Measurements from ENCODE around the gene CAMTA1.

The CAMTA1 gene

GRCh38 chr1:7422966-7423365, 637.7 kb downstream of the CAMTA1 start:
- Histone ChIP-seq H3K36me3 (ENCODE audit: control insufficient read depth in 2 of 2, insufficient read depth in 1 of 2, low read length in 2 of 2) (no peaks in the 10 kb centered on the region), H3K27ac (ENCODE audit: extremely low read depth, low read depth, low read length) (no peak overlapping the region), H3K4me1 (ENCODE audit: control insufficient read depth, insufficient read depth, low read length) (no peaks in the 10 kb centered on the region), H3K4me3 (ENCODE audit: low read depth, low read length) (no peak overlapping the region), H3K9me3 (ENCODE audit: control insufficient read depth, insufficient read depth, low read depth, low read length) (no peaks in the 10 kb centered on the region)
- POLR2A ChIA-PET, result interaction anchor here (0.7 kb wide), 1 partner anchor 17 kb away, joined by 3 read pairs; no protein-coding TSS in a partner anchor
- CTCF ChIA-PET, result no interaction called here
- TF ChIP-seq ZIC2 (tag by site-specific recombination; IDR thresholded peaks at IDR 0.05) (0 out of 2 replicates have a peak, but pooled peaks have one; percentile 10), ZNF391 (tag by site-specific recombination; IDR thresholded peaks at IDR 0.05; ENCODE audit: borderline replicate concordance, low read depth) (no peak)
- TF ChIP-seq, protein P1, sequence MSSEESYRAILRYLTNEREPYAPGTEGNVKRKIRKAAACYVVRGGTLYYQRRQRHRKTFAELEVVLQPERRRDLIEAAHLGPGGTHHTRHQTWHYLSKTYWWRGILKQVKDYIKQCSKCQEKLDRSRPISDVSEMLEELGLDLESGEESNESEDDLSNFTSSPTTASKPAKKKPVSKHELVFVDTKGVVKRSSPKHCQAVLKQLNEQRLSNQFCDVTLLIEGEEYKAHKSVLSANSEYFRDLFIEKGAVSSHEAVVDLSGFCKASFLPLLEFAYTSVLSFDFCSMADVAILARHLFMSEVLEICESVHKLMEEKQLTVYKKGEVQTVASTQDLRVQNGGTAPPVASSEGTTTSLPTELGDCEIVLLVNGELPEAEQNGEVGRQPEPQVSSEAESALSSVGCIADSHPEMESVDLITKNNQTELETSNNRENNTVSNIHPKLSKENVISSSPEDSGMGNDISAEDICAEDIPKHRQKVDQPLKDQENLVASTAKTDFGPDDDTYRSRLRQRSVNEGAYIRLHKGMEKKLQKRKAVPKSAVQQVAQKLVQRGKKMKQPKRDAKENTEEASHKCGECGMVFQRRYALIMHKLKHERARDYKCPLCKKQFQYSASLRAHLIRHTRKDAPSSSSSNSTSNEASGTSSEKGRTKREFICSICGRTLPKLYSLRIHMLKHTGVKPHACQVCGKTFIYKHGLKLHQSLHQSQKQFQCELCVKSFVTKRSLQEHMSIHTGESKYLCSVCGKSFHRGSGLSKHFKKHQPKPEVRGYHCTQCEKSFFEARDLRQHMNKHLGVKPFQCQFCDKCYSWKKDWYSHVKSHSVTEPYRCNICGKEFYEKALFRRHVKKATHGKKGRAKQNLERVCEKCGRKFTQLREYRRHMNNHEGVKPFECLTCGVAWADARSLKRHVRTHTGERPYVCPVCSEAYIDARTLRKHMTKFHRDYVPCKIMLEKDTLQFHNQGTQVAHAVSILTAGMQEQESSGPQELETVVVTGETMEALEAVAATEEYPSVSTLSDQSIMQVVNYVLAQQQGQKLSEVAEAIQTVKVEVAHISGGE (tag by site-specific recombination; conservative IDR thresholded peaks at IDR 0.05; ENCODE audit: low read depth), result no peak

GRCh38 chr1:7424352-7424890, 639.2 kb downstream of the CAMTA1 start:
- CTCF ChIA-PET, result no interaction called here
- H3K27ac ChIP-seq (ENCODE audit: extremely low read depth, low read depth, low read length), result no peak overlapping the region
- POLR2A ChIA-PET, result no interaction called here
- no peaks in the 10 kb centered on the region for H3K4me1 ChIP-seq (ENCODE audit: control insufficient read depth, insufficient read depth, low read length)
- H3K9me3 ChIP-seq (ENCODE audit: control insufficient read depth, insufficient read depth, low read depth, low read length), result no peaks in the 10 kb centered on the region
- H3K4me3 ChIP-seq (ENCODE audit: low read depth, low read length), result no peak overlapping the region
- no peaks in the 10 kb centered on the region for H3K36me3 ChIP-seq (ENCODE audit: control insufficient read depth in 2 of 2, insufficient read depth in 1 of 2, low read length in 2 of 2)
- no peak for TF ChIP-seq ELK4 (IDR thresholded peaks at IDR 0.05; ENCODE audit: borderline replicate concordance, low read depth, low read length)
- TF ChIP-seq, protein P2, sequence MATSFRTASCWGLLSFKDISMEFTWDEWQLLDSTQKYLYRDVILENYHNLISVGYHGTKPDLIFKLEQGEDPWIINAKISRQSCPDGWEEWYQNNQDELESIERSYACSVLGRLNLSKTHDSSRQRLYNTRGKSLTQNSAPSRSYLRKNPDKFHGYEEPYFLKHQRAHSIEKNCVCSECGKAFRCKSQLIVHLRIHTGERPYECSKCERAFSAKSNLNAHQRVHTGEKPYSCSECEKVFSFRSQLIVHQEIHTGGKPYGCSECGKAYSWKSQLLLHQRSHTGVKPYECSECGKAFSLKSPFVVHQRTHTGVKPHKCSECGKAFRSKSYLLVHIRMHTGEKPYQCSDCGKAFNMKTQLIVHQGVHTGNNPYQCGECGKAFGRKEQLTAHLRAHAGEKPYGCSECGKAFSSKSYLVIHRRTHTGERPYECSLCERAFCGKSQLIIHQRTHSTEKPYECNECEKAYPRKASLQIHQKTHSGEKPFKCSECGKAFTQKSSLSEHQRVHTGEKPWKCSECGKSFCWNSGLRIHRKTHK (tag by site-specific recombination; IDR thresholded peaks at IDR 0.05), result no peak
- no peak for TF ChIP-seq ZSCAN18 (tag by site-specific recombination; IDR thresholded peaks at IDR 0.05)
- no peak for TF ChIP-seq ZNF248 (tag by site-specific recombination; IDR thresholded peaks at IDR 0.05)
- TF ChIP-seq, protein P3, sequence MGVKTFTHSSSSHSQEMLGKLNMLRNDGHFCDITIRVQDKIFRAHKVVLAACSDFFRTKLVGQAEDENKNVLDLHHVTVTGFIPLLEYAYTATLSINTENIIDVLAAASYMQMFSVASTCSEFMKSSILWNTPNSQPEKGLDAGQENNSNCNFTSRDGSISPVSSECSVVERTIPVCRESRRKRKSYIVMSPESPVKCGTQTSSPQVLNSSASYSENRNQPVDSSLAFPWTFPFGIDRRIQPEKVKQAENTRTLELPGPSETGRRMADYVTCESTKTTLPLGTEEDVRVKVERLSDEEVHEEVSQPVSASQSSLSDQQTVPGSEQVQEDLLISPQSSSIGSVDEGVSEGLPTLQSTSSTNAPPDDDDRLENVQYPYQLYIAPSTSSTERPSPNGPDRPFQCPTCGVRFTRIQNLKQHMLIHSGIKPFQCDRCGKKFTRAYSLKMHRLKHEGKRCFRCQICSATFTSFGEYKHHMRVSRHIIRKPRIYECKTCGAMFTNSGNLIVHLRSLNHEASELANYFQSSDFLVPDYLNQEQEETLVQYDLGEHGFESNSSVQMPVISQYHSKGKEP (tag by site-specific recombination; IDR thresholded peaks at IDR 0.05), result no peak
- TF ChIP-seq HOXC10 (CRISPR knock-in tag; IDR thresholded peaks at IDR 0.05), result no peak
- no peak for TF ChIP-seq ZNF140 (tag by site-specific recombination; IDR thresholded peaks at IDR 0.05)
- no peak for TF ChIP-seq PATZ1 (tag by site-specific recombination; IDR thresholded peaks at IDR 0.05)
- TF ChIP-seq ZNF184 (tag by site-specific recombination; IDR thresholded peaks at IDR 0.05), result no peak
- TF ChIP-seq ZFP37 (tag by site-specific recombination; IDR thresholded peaks at IDR 0.05), result no peak
- no peak for TF ChIP-seq ZNF175 (tag by site-specific recombination; IDR thresholded peaks at IDR 0.05)
- TF ChIP-seq ZNF518A (tag by site-specific recombination; conservative IDR thresholded peaks at IDR 0.05; ENCODE audit: low read depth), result no peak
- TF ChIP-seq GFI1B (tag by site-specific recombination; IDR thresholded peaks at IDR 0.05), result no peak

Measured in HEK293 (cell line).